Lower lobe of right lung (tissue), 2 donors: ENCODE data around the gene TCEAL6. TPM values are rescaled to one million over a fixed set of nuclear protein-coding genes. Genes with fewer than 3 reads are reported as not detected.
"Not testable (repeated sequence)": the region's sequence is repeated elsewhere in the genome, so short reads cannot be mapped to it uniquely, and the experiment has no call there.

Experiments used
- ATAC-seq, 2 donors: fragments of 200-7000 bp; cut with Tn5 transposase; one replicate each; pipeline ENCODE4 v1.9.1; 2020 to 2022; ENCODE audit warnings: mild to moderate bottlenecking in 2 of 2, moderate library complexity in 2 of 2
- DNase-seq: peaks from one replicate; pipeline ENCODE4 v3.0.0-alpha.2; 2020
- H3K27ac ChIP-seq: fragments of 200-600 bp; one replicate; pipeline ENCODE4 v1.8.0; 2022
- H3K27me3 ChIP-seq: fragments of 200-600 bp; one replicate; pipeline ENCODE4 v1.8.0; 2022; ENCODE audit warnings: low read depth
- H3K36me3 ChIP-seq: fragments of 200-600 bp; one replicate; pipeline ENCODE4 v1.8.0; 2022; ENCODE audit warnings: mild to moderate bottlenecking
- H3K4me1 ChIP-seq: fragments of 200-600 bp; one replicate; pipeline ENCODE4 v1.8.0; 2022
- H3K4me3 ChIP-seq: fragments of 200-600 bp; one replicate; pipeline ENCODE4 v1.8.0; 2022; ENCODE audit warnings: mild to moderate bottlenecking
- H3K9me3 ChIP-seq: fragments of 200-600 bp; one replicate; pipeline ENCODE4 v1.8.0; 2022
- CTCF ChIP-seq: fragments of 200-600 bp; IDR thresholded peaks from one replicate; pipeline ENCODE4 v1.8.0; 2022; ENCODE audit warnings: antibody characterized with exemption, mild to moderate bottlenecking
- intact Hi-C: fragments of 100-400 bp; cut with DNase I; formaldehyde crosslinking; loops from one replicate; pipeline ENCODE4 v1.11.0; 2022
- long read RNA-seq: library from polyadenylated mRNA; unstranded; transcript quantifications from one replicate; pipeline ENCODE4 v2.0.0, GENCODE V29; 2021
- total RNA-seq: library from RNA; stranded (reverse); fragmentation: NEBNext Ultra II Directional; extraction: Animal tissue kit (Norgen Biotek cat#: 25700); gene quantifications from one replicate; pipeline ENCODE4 v1.2.1, GENCODE V29; 2021
- donor health status: DM: no; HTN: yes; CAD: no; lungs with severe emphysema.

The TCEAL6 gene
- total RNA-seq: not detected
- long read RNA-seq: 0 reads

GRCh38 chrX:102142274-102142673 is at the start of gene TCEAL6:
Gene TCEAL6 (minus strand): TSS chrX:102142481.
- ATAC-seq, H3K27ac ChIP-seq, DNase-seq, H3K4me3 ChIP-seq, H3K27me3 ChIP-seq, H3K9me3 ChIP-seq, H3K36me3 ChIP-seq, H3K4me1 ChIP-seq, intact Hi-C loops: not testable (repeated sequence)

GRCh38 chrX:102185967-102186720 is 43.9 kb upstream of the TCEAL6 start:
- DNase-seq (no peak), ATAC-seq (no peak)
- Histone ChIP-seq H3K27me3 (no peaks in the 10 kb centered on the region), H3K36me3 (no peaks in the 10 kb centered on the region), H3K27ac (no peak overlapping the region), H3K4me3 (no peak overlapping the region), H3K4me1 (no peaks in the 10 kb centered on the region), H3K9me3 (no peaks in the 10 kb centered on the region)
- no peak for TF ChIP-seq CTCF
- intact Hi-C loops: no loop called here

- Histone ChIP-seq H3K4me3 (peak within 1 kb of the TSS; percentile 55), H3K27me3 (no peaks in the 10 kb centered on the region), H3K27ac (no peak within 1 kb of the TSS), H3K9me3 (no peaks in the 10 kb centered on the region), H3K4me1 (peaks cover 4% of the 10 kb centered on the region), H3K36me3 (no peaks in the 10 kb centered on the region)
- intact Hi-C loops: no loop called here
- ATAC-seq (peak; percentile 97 to 98), DNase-seq (peak; percentile 63)
- no peak for TF ChIP-seq CTCF
These were observed 13.5 kb upstream of the TCEAL6 start, which contains the start of gene BEX5 for GRCh38 chrX:102155806-102156179. Gene BEX5 (minus strand): TSS chrX:102155977. CDS start chrX:102154265, 1,712 bp downstream.

GRCh38 chrX:102154900-102155805 is 12.9 kb upstream of the TCEAL6 start:
- intact Hi-C loops: no loop called here
- Histone ChIP-seq H3K27me3 (no peaks in the 10 kb centered on the region), H3K4me3 (peak overlapping the region; percentile 55), H3K27ac (no peak overlapping the region), H3K36me3 (no peaks in the 10 kb centered on the region), H3K4me1 (peaks cover 4% of the 10 kb centered on the region), H3K9me3 (no peaks in the 10 kb centered on the region)
- ATAC-seq (peak; percentile 64 to 75), DNase-seq (no peak)
- no peak for TF ChIP-seq CTCF

- Histone ChIP-seq H3K27ac (no peak overlapping the region), H3K27me3 (no peaks in the 10 kb centered on the region), H3K4me3 (peak overlapping the region; percentile 55), H3K36me3 (no peaks in the 10 kb centered on the region), H3K9me3 (no peaks in the 10 kb centered on the region), H3K4me1 (peaks cover 4% of the 10 kb centered on the region)
- DNase-seq (no peak), ATAC-seq (peak in 1 of 2 donors; percentile 28)
- TF ChIP-seq CTCF: peak; percentile 21
- intact Hi-C loops: no loop called here
These were observed 12.1 kb upstream of the TCEAL6 start for GRCh38 chrX:102154218-102154860.

- H3K27me3 ChIP-seq, ATAC-seq, H3K9me3 ChIP-seq, H3K27ac ChIP-seq, intact Hi-C loops, H3K36me3 ChIP-seq, H3K4me1 ChIP-seq, H3K4me3 ChIP-seq: not testable (repeated sequence)
- peak; percentile 10 for DNase-seq
These were observed 650 bp downstream of the TCEAL6 start for GRCh38 chrX:102141631-102142030.

GRCh38 chrX:102140876-102141275 is 1.4 kb downstream of the TCEAL6 start:
- ATAC-seq, H3K36me3 ChIP-seq, intact Hi-C loops, H3K4me3 ChIP-seq, H3K4me1 ChIP-seq, H3K27me3 ChIP-seq, H3K27ac ChIP-seq, DNase-seq, H3K9me3 ChIP-seq: not testable (repeated sequence)
